ENCODE measurements around the gene GOPC. TPM values are rescaled to one million over a fixed set of nuclear protein-coding genes. Genes with fewer than 3 reads are reported as not detected.
A peak's percentile ranks its signal among the peaks of the same experiment; 100 is the strongest.

The GOPC gene
- total RNA-seq, 1 donor from 2014 or later = 19.5 TPM

DNA sequence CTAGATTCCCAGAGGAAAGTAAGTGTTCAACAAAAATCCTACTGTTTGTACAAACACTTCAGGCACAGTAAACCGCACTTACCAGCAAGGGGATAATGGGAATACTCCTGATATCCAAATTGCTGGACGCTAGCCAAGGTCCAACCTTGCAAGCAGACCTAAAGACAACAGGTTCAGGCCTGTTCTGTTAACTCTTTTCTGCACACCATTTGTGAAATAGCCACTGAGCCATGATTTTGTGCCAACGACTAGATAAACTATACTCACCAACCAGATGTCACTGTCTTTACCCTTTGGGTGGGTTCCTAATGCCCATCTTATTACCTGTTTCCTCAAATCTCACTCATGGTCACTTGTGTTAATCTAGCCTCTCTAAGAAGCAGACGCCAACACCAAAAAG lies 43.5 kb downstream of the GOPC start:
- POLR2A ChIA-PET = no interaction called here
- Mint-ChIP-seq H3K4me3 (no peak overlapping the region), H3K27ac (no peak overlapping the region), H3K36me3 (ENCODE audit: low read depth) (peaks cover 28% of the 10 kb centered on the region), H3K4me1 (peaks cover 2% of the 10 kb centered on the region), H3K27me3 (peaks cover 2% of the 10 kb centered on the region), H3K9me3 (no peaks in the 10 kb centered on the region)
- CTCF ChIA-PET = interaction anchor here (1.1 to 5.0 kb wide), 2 partner anchors 109 kb away, joined by 6 to 45 read pairs; no protein-coding TSS in a partner anchor
- DNase-seq (no peak), ATAC-seq (ENCODE audit: low read depth) (no peak)
- TF ChIP-seq, protein P1, sequence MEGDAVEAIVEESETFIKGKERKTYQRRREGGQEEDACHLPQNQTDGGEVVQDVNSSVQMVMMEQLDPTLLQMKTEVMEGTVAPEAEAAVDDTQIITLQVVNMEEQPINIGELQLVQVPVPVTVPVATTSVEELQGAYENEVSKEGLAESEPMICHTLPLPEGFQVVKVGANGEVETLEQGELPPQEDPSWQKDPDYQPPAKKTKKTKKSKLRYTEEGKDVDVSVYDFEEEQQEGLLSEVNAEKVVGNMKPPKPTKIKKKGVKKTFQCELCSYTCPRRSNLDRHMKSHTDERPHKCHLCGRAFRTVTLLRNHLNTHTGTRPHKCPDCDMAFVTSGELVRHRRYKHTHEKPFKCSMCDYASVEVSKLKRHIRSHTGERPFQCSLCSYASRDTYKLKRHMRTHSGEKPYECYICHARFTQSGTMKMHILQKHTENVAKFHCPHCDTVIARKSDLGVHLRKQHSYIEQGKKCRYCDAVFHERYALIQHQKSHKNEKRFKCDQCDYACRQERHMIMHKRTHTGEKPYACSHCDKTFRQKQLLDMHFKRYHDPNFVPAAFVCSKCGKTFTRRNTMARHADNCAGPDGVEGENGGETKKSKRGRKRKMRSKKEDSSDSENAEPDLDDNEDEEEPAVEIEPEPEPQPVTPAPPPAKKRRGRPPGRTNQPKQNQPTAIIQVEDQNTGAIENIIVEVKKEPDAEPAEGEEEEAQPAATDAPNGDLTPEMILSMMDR (IDR thresholded peaks at IDR 0.05) = no peak
- intact Hi-C loops (cut with micrococcal nuclease) = no loop called here

DNA sequence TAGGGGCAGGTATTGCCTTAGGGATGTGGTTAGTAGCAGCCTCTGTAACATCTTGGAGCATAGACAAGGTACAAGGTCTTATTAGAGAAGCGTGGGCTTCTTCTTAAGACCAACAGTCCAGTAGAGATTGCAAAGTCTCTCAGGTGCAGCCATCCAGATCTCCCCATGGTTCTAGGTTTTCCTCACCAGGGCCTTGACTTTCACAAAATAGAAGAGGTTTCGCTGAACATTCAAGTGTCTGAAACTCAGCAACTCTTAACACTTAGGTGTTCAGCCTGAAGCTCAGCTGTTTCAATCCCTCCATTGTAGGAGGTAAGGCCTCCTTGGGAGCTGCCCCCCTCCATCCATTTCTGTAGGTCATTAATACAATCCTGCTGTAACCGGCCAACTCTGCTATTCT lies 44.4 kb downstream of the GOPC start:
- ATAC-seq (ENCODE audit: low read depth) (no peak), DNase-seq (no peak)
- no peaks in the 10 kb centered on the region for H3K9me3 Mint-ChIP-seq
- TF ChIP-seq, protein P1 (IDR thresholded peaks at IDR 0.05) = no peak
- intact Hi-C loops (cut with micrococcal nuclease) = no loop called here
- peaks cover 23% of the 10 kb centered on the region for H3K36me3 Mint-ChIP-seq (ENCODE audit: low read depth)
- peaks cover 2% of the 10 kb centered on the region for H3K27me3 Mint-ChIP-seq
- peaks cover 2% of the 10 kb centered on the region for H3K4me1 Mint-ChIP-seq
- CTCF ChIA-PET = interaction anchor here (1.0 to 5.0 kb wide), 2 partner anchors 12 to 108 kb away, joined by 3 to 45 read pairs; no protein-coding TSS in a partner anchor
- POLR2A ChIA-PET = no interaction called here
- H3K4me3 Mint-ChIP-seq = no peak overlapping the region
- H3K27ac Mint-ChIP-seq = no peak overlapping the region

DNA sequence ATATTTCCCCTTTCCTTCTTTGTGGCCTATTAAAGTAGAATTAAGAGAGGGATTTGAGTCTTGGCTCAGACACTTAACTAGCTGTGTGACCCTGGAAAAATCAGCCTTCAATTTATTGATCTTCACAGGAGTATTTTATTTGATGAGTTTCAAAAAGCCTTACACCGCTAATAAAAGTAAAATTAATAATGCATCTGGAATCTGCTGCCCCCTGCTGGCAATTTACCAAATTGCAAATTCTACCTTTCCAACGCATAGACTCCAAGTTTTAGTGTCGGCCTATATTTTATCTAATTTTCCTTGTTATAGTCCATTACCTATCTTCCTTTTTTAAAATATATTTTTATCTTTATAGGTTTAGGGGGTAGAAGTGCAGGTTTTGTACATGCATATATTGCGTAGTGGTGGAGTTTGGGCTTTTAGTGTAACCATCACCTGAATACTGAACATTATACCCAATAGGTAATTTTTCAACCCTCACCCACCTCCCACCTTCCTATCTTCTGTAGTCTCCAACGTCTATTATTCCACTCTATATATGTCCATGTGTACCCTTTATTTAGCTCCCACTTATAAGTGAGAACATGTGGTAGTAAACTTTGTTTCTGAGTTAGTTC lies 46.3 kb downstream of the GOPC start:
- H3K36me3 Mint-ChIP-seq (ENCODE audit: low read depth) = peaks cover 7% of the 10 kb centered on the region
- intact Hi-C loops (cut with micrococcal nuclease) = loop anchor here (1.0 kb wide), 5 partner anchors 49 to 210 kb away; no protein-coding TSS in a partner anchor
- no peaks in the 10 kb centered on the region for H3K9me3 Mint-ChIP-seq
- DNase-seq = no peak
- TF ChIP-seq, protein P1 (IDR thresholded peaks at IDR 0.05) = peak; percentile 82
- H3K4me3 Mint-ChIP-seq = no peak overlapping the region
- H3K27me3 Mint-ChIP-seq = peaks cover 2% of the 10 kb centered on the region
- ChIA-PET CTCF (interaction anchor here (0.8 to 5.0 kb wide), 4 partner anchors 30 to 106 kb away, joined by 3 to 45 read pairs (median 4); no protein-coding TSS in a partner anchor), POLR2A (no interaction called here)
- H3K4me1 Mint-ChIP-seq = peaks cover 2% of the 10 kb centered on the region
- H3K27ac Mint-ChIP-seq = no peak overlapping the region
- ATAC-seq (ENCODE audit: low read depth) = peak; percentile 45

DNA sequence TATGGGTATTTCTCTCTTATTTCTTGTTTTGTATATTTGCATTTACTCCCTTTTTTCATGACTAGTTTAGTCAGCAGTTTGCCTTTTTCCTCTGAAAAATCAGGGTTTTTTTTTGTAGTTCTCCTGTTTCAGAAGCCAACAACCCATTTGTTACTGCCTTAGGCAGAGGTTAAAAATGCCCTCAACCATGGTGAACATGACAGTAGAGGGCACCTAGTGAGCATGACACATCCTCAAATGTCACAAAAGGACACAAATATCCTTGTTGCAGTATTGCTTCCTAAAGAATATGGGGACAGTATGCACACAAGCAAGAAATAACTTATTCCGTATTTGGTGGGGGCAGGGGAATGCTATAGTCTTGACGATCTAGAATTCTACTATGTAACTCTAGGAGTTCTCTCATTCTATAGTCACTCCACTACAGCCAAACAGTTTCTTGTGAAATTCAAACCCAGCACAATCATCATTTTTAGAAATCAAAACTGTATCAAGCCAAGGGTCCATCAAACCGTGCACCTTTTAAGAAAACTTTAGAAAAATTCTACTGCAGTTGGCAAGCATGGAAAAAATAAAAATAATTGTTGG lies 47.0 kb downstream of the GOPC start:
- ATAC-seq (ENCODE audit: low read depth) (no peak), DNase-seq (no peak)
- Mint-ChIP-seq H3K36me3 (ENCODE audit: low read depth) (peaks cover 2% of the 10 kb centered on the region), H3K27me3 (peaks cover 2% of the 10 kb centered on the region), H3K4me3 (no peak overlapping the region), H3K27ac (no peak overlapping the region), H3K4me1 (peaks cover 2% of the 10 kb centered on the region), H3K9me3 (no peaks in the 10 kb centered on the region)
- CTCF ChIA-PET = interaction anchor here (0.8 to 5.0 kb wide), 5 partner anchors 13 to 105 kb away, joined by 3 to 45 read pairs (median 4); no protein-coding TSS in a partner anchor
- POLR2A ChIA-PET = no interaction called here
- intact Hi-C loops (cut with micrococcal nuclease) = no loop called here
- TF ChIP-seq, protein P1 (IDR thresholded peaks at IDR 0.05) = no peak

DNA sequence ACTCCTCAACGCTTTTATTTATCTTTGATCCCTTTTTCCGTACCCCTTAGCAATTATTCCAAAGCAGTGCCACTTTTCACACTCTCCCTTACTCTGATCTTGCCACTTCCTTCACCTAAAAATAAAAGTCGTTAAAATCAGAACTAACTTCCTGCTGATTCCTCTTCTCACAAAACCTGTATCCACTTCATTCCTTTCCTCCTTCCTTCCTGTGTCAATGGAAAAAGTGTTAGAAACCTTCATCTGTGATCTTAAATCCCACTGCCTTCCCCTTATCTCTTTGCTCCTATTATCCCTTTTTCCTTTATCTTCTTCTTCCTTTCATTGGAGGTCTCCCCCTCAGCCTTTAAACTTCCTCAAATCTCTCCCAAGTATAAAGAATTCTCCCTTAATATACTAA lies 49.2 kb downstream of the GOPC start:
- Mint-ChIP-seq H3K4me1 (peaks cover 14% of the 10 kb centered on the region), H3K27ac (no peak overlapping the region), H3K4me3 (no peak overlapping the region), H3K36me3 (ENCODE audit: low read depth) (no peaks in the 10 kb centered on the region), H3K9me3 (no peaks in the 10 kb centered on the region), H3K27me3 (peaks cover 6% of the 10 kb centered on the region)
- TF ChIP-seq, protein P1 (IDR thresholded peaks at IDR 0.05) = no peak
- POLR2A ChIA-PET = no interaction called here
- no peak for DNase-seq
- no peak for ATAC-seq (ENCODE audit: low read depth)
- intact Hi-C loops (cut with micrococcal nuclease) = no loop called here
- CTCF ChIA-PET = interaction anchor here (1.3 kb wide), 1 partner anchor 11 kb away, joined by 5 read pairs; no protein-coding TSS in a partner anchor
